22Rv1 (cell line): ENCODE measurements around the gene PRPF40A.

ENCODE experiments used
- ZFX ChIP-seq: fragments of 450-650 bp; IDR thresholded peaks from 2 replicates; pipeline ENCODE4 v1.6.1; 2017; ENCODE audit warnings: antibody characterized with exemption, borderline replicate concordance
- TF ChIP-seq, protein P1 (sequence below): fragments of 450-650 bp; IDR thresholded peaks from 2 replicates; pipeline ENCODE4 v1.5.1; 2017; ENCODE audit warnings: mild to moderate bottlenecking

DNA sequence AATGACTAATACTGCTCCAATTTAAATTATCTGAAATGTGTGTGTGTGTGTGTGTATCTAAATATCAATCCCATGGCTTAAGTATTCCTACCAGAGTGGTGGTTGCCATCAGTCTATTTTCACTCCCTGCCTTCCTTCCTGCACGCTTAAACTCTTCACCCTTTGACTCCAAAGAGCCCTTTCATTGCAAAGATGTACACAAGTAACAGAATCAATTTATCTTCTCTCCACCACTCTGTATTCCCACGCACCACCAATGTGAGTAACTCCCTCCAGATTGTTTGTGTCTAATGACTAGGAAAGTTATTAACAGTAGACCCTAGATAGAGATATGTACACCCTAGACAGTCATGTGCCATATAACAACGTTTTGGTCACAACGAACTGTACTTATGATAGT is 44.0 kb upstream of the PRPF40A start:
- TF ChIP-seq, protein P1, sequence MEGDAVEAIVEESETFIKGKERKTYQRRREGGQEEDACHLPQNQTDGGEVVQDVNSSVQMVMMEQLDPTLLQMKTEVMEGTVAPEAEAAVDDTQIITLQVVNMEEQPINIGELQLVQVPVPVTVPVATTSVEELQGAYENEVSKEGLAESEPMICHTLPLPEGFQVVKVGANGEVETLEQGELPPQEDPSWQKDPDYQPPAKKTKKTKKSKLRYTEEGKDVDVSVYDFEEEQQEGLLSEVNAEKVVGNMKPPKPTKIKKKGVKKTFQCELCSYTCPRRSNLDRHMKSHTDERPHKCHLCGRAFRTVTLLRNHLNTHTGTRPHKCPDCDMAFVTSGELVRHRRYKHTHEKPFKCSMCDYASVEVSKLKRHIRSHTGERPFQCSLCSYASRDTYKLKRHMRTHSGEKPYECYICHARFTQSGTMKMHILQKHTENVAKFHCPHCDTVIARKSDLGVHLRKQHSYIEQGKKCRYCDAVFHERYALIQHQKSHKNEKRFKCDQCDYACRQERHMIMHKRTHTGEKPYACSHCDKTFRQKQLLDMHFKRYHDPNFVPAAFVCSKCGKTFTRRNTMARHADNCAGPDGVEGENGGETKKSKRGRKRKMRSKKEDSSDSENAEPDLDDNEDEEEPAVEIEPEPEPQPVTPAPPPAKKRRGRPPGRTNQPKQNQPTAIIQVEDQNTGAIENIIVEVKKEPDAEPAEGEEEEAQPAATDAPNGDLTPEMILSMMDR, result no peak
- no peak for TF ChIP-seq ZFX
